Activated T-helper 17 cell treated with anti-CD3 and anti-CD28 coated beads, Interleukin-2, amount 50 U/mL, for 72 hours (primary cell): ENCODE data around the gene CEP192. TPM values are rescaled to one million over a fixed set of nuclear protein-coding genes. Genes with fewer than 3 reads are reported as not detected.

ENCODE experiments used
- ATAC-seq: fragments of 150-1000 bp; cut with Tn5 transposase; replicated peaks from 2 replicates; pipeline ENCODE4 v1.10.0; 2021; ENCODE audit warnings: mild to moderate bottlenecking, moderate library complexity
- H3K27ac Mint-ChIP-seq: one replicate; pipeline ENCODE4 v1.8.0; 2022; ENCODE audit warnings: mixed read lengths
- H3K27me3 Mint-ChIP-seq: one replicate; pipeline ENCODE4 v1.8.0; 2022; ENCODE audit warnings: mixed read lengths
- H3K36me3 Mint-ChIP-seq: one replicate; pipeline ENCODE4 v1.8.0; 2022; ENCODE audit warnings: low read depth, mild to moderate bottlenecking, mixed read lengths
- H3K4me1 Mint-ChIP-seq: one replicate; pipeline ENCODE4 v1.8.0; 2022; ENCODE audit warnings: mixed read lengths
- H3K4me3 Mint-ChIP-seq: one replicate; pipeline ENCODE4 v1.8.0; 2022; ENCODE audit warnings: mild to moderate bottlenecking, mixed read lengths
- H3K9me3 Mint-ChIP-seq: one replicate; pipeline ENCODE4 v1.8.0; 2022; ENCODE audit warnings: mixed read lengths
- total RNA-seq, 2 donors: library from RNA; stranded (reverse); gene quantifications; one replicate each; pipeline ENCODE4 v1.2.3, GENCODE V29; 2022

The CEP192 gene
- total RNA-seq, 2 donors from 2014 or later = 35.3 to 62.0 TPM

DNA sequence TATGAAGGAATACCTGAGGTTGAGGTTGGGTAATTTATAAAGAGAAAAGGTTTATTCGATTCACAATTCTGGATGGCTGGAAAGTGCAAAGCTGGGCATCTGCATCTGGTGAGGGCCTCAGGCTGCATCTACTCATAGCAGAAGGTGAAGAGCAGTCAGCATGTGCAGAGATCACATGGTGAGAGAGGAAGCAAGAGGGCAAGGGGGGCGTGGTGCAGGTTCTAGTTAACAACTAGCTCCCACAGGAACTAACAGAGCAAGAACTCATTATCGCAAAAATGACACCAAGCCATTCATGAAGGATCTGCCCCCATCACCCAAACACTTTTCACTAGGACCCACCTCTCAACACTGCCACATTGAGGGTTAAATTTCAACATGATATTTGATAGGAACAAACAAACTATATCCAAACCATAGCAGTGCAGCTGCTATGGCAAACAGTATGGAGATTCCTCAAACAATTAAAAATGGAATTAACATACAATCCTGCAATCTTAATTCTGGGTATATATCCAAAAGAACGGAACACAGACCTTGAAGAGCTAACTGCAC, 154.6 kb downstream of the CEP192 start:
- no peak overlapping the region for H3K4me3 Mint-ChIP-seq
- H3K27ac Mint-ChIP-seq = no peak overlapping the region
- no peaks in the 10 kb centered on the region for H3K36me3 Mint-ChIP-seq
- ATAC-seq = no peak
- no peaks in the 10 kb centered on the region for H3K4me1 Mint-ChIP-seq
- peaks cover 9% of the 10 kb centered on the region for H3K27me3 Mint-ChIP-seq
- peaks cover 3% of the 10 kb centered on the region for H3K9me3 Mint-ChIP-seq

GRCh38 chr18:13147130-13147529, 156.0 kb downstream of the CEP192 start:
- H3K4me3 Mint-ChIP-seq = no peak overlapping the region
- H3K36me3 Mint-ChIP-seq = no peaks in the 10 kb centered on the region
- H3K9me3 Mint-ChIP-seq = peaks cover 3% of the 10 kb centered on the region
- no peaks in the 10 kb centered on the region for H3K4me1 Mint-ChIP-seq
- ATAC-seq = no peak
- peaks cover 10% of the 10 kb centered on the region for H3K27me3 Mint-ChIP-seq
- no peak overlapping the region for H3K27ac Mint-ChIP-seq

GRCh38 chr18:13151656-13152055, 160.5 kb downstream of the CEP192 start:
- Mint-ChIP-seq H3K4me3 (no peak overlapping the region), H3K9me3 (peaks cover 12% of the 10 kb centered on the region), H3K4me1 (no peaks in the 10 kb centered on the region), H3K36me3 (no peaks in the 10 kb centered on the region), H3K27me3 (peaks cover 15% of the 10 kb centered on the region), H3K27ac (no peak overlapping the region)
- ATAC-seq = no peak

- peaks cover 13% of the 10 kb centered on the region for H3K27me3 Mint-ChIP-seq
- peaks cover 24% of the 10 kb centered on the region for H3K9me3 Mint-ChIP-seq
- no peak for ATAC-seq
- no peaks in the 10 kb centered on the region for H3K36me3 Mint-ChIP-seq
- no peak overlapping the region for H3K4me3 Mint-ChIP-seq
- H3K4me1 Mint-ChIP-seq = peaks cover 5% of the 10 kb centered on the region
- no peak overlapping the region for H3K27ac Mint-ChIP-seq
Measured at GRCh38 chr18:13158428-13158827, 167.3 kb downstream of the CEP192 start.

DNA sequence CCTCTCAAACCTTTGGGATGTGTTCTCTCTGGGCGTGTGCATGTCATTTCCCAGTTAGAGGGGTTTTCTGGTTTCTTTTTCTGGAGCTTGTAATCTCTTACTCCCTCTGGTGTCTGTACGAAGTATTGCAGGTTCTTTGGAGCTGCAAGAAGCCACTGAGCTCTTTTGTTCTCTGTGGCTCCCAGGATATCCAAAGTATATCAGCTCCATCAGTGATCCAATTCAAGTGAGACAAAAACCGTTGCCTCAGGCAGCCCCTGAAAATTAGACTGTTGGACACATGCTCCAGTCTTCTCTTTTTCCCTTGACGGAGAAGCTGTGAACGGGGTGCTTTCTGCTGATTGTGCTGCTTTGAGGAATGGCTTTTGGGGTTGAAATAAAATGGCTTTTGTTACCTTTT, 168.4 kb downstream of the CEP192 start:
- ATAC-seq = no peak
- peaks cover 5% of the 10 kb centered on the region for H3K4me1 Mint-ChIP-seq
- H3K9me3 Mint-ChIP-seq = peaks cover 24% of the 10 kb centered on the region
- H3K27me3 Mint-ChIP-seq = peaks cover 13% of the 10 kb centered on the region
- no peaks in the 10 kb centered on the region for H3K36me3 Mint-ChIP-seq
- H3K4me3 Mint-ChIP-seq = no peak overlapping the region
- H3K27ac Mint-ChIP-seq = no peak overlapping the region

DNA sequence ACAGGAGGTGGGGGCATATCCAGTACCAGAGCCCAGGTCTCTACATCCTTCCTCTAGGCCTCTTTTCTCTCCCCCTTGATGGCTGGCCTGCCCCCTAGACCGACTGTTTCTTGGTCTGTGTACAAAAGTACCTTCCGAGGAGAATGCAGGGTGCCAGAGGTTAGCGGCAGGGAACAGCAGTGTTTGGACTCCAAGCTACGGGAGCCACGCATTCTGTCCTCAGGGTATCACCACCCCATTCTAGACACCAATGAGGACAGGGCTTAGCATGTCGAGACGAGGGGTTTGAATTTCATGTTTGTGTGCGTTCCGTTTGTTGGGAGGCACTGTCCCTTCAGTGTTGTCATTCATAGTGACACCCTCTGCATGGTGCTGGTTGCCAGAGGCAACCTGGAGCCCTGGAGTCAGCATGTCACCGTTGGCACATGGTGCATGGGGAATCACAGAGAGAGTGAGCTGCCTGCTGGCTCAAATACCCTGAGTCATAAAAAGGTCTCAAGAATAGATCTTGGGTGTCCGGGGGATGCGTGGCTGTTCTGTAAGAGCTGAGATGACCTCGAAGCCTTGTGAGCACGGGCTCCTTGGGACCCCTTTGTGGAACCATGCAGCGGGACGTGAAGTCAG, 170.2 kb downstream of the CEP192 start:
- Mint-ChIP-seq H3K27ac (no peak overlapping the region), H3K27me3 (peaks cover 5% of the 10 kb centered on the region)

DNA sequence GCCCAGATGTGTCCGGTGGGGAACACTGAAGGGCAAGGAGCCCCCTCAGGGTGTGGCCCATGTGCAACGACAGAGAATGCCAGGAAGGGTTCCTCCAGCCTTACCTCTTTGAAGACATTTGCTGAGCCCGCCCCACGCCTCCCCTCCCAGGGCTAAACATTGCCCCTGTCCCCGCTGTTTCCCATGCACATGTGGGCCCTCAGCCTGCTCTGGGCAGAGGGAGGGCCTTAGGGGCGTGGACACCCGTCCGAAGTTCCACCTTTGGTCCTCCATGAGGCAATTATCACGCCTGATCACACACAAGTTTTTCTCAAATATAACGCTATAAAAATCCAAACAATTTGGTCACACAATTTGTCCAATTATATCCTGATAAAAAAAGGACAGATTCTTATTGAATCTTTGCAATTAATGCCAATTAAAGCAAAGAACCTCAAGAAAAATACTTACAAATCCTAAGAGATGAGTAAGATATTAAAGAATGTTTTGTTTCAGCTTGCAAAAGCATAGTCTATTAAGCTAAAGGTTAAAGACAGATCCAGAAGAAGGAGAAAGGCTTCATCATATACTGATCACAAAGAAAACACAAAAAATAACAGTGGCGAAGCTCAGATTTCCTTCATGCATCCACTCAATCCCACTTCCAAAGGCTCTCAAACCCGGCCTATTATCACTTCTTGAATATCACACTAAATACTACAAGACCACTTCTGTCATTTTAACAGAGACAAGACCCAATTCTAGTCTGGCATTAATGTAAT, 172.2 kb downstream of the CEP192 start:
- H3K36me3 Mint-ChIP-seq = no peaks in the 10 kb centered on the region
- H3K27ac Mint-ChIP-seq = no peak overlapping the region
- H3K4me3 Mint-ChIP-seq = no peak overlapping the region
- no peak for ATAC-seq
- peaks cover 2% of the 10 kb centered on the region for H3K9me3 Mint-ChIP-seq
- no peaks in the 10 kb centered on the region for H3K27me3 Mint-ChIP-seq
- peaks cover 5% of the 10 kb centered on the region for H3K4me1 Mint-ChIP-seq

More for the DNA sequence above, 170.2 kb downstream of the CEP192 start:
- Mint-ChIP-seq H3K4me1 (peaks cover 5% of the 10 kb centered on the region), H3K9me3 (peaks cover 14% of the 10 kb centered on the region), H3K36me3 (no peaks in the 10 kb centered on the region), H3K4me3 (no peak overlapping the region)
- no peak for ATAC-seq

GRCh38 chr18:13164406-13164805, 173.2 kb downstream of the CEP192 start:
- Mint-ChIP-seq H3K27me3 (no peaks in the 10 kb centered on the region), H3K9me3 (no peaks in the 10 kb centered on the region), H3K36me3 (no peaks in the 10 kb centered on the region), H3K4me1 (peaks cover 3% of the 10 kb centered on the region), H3K27ac (no peak overlapping the region), H3K4me3 (no peak overlapping the region)
- ATAC-seq = no peak

- no peaks in the 10 kb centered on the region for H3K9me3 Mint-ChIP-seq
- H3K27ac Mint-ChIP-seq = no peak overlapping the region
- H3K4me1 Mint-ChIP-seq = no peaks in the 10 kb centered on the region
- no peaks in the 10 kb centered on the region for H3K27me3 Mint-ChIP-seq
- H3K4me3 Mint-ChIP-seq = no peak overlapping the region
- no peaks in the 10 kb centered on the region for H3K36me3 Mint-ChIP-seq
- no peak for ATAC-seq
Measured at GRCh38 chr18:13165636-13166423, 174.7 kb downstream of the CEP192 start.

DNA sequence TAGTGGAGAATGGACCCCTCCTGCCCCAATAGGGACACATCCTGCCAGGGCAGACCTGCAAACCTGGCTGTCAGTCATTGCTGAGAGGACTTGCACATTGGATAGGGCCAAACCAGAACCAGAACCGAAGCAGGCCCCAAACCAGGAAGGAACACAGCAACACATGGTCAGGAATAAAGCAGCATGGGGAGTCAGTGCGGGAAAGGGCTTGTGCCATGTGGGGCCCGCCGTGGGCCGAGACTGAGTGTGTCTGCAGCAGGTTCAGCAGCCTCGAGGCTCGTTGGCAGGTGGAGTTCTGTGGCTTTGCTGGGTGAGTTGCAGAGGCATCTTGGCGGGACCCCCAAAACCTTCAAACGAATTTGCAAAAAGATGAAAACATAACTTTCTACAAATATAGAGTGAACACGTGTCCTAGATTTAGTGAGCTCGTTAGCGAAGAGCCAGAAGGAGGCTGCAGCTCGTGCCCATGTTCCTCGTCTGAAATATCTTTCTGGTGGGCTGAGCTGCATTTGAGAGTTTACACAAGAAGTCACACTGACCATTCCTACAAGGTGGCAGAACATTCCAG, 182.5 kb downstream of the CEP192 start:
- H3K27me3 Mint-ChIP-seq = no peaks in the 10 kb centered on the region
- H3K4me3 Mint-ChIP-seq = no peak overlapping the region
- no peaks in the 10 kb centered on the region for H3K9me3 Mint-ChIP-seq
- no peak for ATAC-seq
- H3K27ac Mint-ChIP-seq = no peak overlapping the region
- peaks cover 8% of the 10 kb centered on the region for H3K4me1 Mint-ChIP-seq
- H3K36me3 Mint-ChIP-seq = no peaks in the 10 kb centered on the region

Other genes starting within 250 kb of the CEP192 start
- gene PTPN2, start 107.1 kb upstream of the CEP192 start, total RNA-seq = 10 to 100 TPM; 72.1 to 78.7 TPM
- 100 to 1,000 TPM in 1 of 2 donors, 10 to 100 TPM in 1; 72.1 to 120 TPM for gene SEH1L, start 43.4 kb upstream of the CEP192 start, total RNA-seq
- gene LDLRAD4, start 227.4 kb downstream of the CEP192 start, total RNA-seq = 10 to 100 TPM; 52.0 to 54.8 TPM